ACC112 (cell line): ENCODE results near the gene FAM209B.
"Not testable (repeated sequence)": the region's sequence is repeated elsewhere in the genome, so short reads cannot be mapped to it uniquely, and the experiment has no call there.

Source experiments
- H2AFZ ChIP-seq: fragments of 200-600 bp; sonication (generic); one replicate; pipeline ENCODE4 v1.6.0; 2017; ENCODE audit warnings: antibody characterized with exemption, low read length; ENCODE audit not compliant: unreplicated experiment
- H3K27ac ChIP-seq: fragments of 200-600 bp; sonication (generic); 2 replicates; pipeline ENCODE4 v1.5.1; 2014; ENCODE audit warnings: low read depth, mild to moderate bottlenecking, antibody characterized with exemption, low read length, moderate library complexity
- H3K27me3 ChIP-seq: fragments of 200-600 bp; sonication (generic); 2 replicates; pipeline ENCODE4 v1.6.1; 2014; ENCODE audit warnings: mild to moderate bottlenecking, antibody characterized with exemption, low read length, moderate library complexity, mixed read lengths; ENCODE audit not compliant: insufficient read depth
- H3K36me3 ChIP-seq: fragments of 200-600 bp; sonication (generic); 2 replicates; pipeline ENCODE4 v1.6.1; 2016; ENCODE audit warnings: mild to moderate bottlenecking, antibody characterized with exemption, low read length, moderate library complexity, mixed read lengths; ENCODE audit not compliant: insufficient read depth
- H3K4me1 ChIP-seq: fragments of 200-600 bp; sonication (generic); one replicate; pipeline ENCODE4 v1.6.1; 2016; ENCODE audit warnings: low read length, mixed read lengths; ENCODE audit not compliant: insufficient read depth, unreplicated experiment, control insufficient read depth
- H3K4me3 ChIP-seq: fragments of 200-600 bp; sonication (generic); 2 replicates; pipeline ENCODE4 v1.5.1; 2014; ENCODE audit warnings: mild to moderate bottlenecking, low read depth, low read length
- H3K79me2 ChIP-seq: fragments of 200-600 bp; sonication (generic); one replicate; pipeline ENCODE4 v1.6.0; 2016; ENCODE audit warnings: low read length; ENCODE audit not compliant: control insufficient read depth, unreplicated experiment, insufficient read depth

The FAM209B gene, protein sequence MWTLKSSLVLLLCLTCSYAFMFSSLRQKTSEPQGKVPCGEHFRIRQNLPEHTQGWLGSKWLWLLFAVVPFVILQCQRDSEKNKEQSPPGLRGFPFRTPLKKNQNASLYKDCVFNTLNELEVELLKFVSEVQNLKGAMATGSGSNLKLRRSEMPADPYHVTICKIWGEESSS

DNA sequence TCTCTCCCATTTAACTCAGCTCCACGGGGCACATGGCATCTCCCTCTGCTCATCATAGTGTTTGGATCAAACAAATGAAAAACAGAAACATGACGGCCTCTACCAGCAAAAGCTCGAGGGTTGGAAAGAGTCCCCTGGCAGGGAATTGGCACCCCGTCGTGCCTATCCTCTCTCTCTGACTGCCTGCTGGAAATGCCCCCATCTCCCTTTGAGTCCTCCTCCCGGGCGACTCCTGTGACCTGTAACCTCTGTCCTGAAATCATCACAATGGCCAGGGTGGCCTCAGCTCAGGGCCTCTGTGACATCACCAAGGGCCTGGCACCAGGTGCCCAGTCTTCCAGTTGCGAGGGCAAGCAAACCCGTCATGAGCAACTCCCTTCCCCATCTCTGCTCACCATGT is at the start of gene FAM209B:
FAM209B (plus strand) TSS at position 301 of the 400 bp plus-strand sequence; CDS start at position 397, 96 bp downstream.
- H3K79me2 ChIP-seq, H3K4me3 ChIP-seq, H3K27ac ChIP-seq, H3K36me3 ChIP-seq, H2AFZ ChIP-seq, H3K4me1 ChIP-seq, H3K27me3 ChIP-seq: not testable (repeated sequence)

DNA sequence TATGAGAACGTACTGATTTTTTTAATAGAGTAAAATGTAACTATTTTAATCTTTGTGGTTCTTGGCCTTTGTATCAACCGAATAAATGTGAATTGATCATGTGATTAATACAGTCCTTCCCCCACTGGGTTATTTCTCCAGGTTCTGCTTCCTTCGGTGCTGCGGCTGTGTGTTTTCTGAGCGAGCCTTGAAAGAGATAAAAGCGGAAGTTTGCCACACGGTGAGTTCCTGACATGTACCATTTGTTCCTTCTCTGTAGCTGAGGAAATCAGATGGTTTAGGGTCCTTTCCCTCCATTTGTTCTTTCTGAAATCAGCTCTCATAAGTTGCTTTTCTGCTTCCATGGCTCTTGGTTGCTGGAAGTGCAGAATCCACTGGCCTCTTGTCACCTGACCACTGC is 49.1 kb upstream of the FAM209B start:
- H3K4me3 ChIP-seq: no peak overlapping the region
- no peaks in the 10 kb centered on the region for H3K4me1 ChIP-seq
- peaks cover 2% of the 10 kb centered on the region for H3K79me2 ChIP-seq
- no peak overlapping the region for H2AFZ ChIP-seq
- H3K27me3 ChIP-seq: no peaks in the 10 kb centered on the region
- H3K27ac ChIP-seq: no peak overlapping the region
- peaks cover 3% of the 10 kb centered on the region; the same call in 1 of the 2 replicates for H3K36me3 ChIP-seq

DNA sequence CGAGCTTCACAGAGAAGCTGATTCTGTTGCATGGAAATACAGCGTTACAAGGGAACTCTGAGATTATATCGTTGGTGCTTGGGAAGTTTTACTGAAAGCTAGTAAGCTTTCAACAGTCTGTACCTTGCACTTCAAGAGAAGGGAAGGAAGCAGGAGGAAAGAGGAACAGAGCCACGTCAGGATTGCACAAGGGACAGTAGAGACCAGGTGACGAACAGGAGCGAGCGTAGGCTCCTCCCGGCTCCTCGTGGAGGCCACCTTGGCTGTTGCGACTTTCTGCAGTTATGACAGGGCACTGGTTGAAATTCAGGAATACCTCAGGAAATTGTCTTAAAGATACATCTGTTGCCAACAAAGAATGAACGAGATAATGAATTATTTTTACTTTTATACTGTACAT is 45.8 kb upstream of the FAM209B start:
- no peaks in the 10 kb centered on the region for H3K27me3 ChIP-seq
- peaks cover 2% of the 10 kb centered on the region for H3K79me2 ChIP-seq
- H3K36me3 ChIP-seq: peaks cover 11% of the 10 kb centered on the region
- H3K4me3 ChIP-seq: no peak overlapping the region
- H2AFZ ChIP-seq: no peak overlapping the region
- no peaks in the 10 kb centered on the region for H3K4me1 ChIP-seq
- no peak overlapping the region for H3K27ac ChIP-seq

DNA sequence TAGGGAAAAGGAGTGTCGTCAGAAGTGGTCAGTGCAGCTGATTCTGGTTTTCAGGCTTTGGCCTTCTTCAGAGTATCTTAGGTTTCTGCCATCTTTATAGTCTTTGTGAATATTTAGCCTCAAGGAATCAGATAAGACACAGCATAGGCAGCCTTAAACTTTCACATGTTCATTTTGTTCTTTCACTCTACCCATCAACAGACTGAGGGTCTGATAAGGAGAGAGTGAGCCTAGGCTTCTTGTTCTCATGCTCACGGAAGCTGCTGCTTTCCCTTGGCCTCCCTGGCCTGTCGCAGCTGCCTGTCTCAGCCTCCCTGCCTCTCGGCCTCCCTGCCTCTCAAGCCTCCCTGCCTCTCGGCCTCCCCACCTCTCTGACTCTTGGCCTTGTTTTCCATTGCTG is 44.5 kb upstream of the FAM209B start:
- H3K79me2 ChIP-seq: peaks cover 2% of the 10 kb centered on the region
- H3K4me1 ChIP-seq: no peaks in the 10 kb centered on the region
- H3K4me3 ChIP-seq: no peak overlapping the region
- H3K27me3 ChIP-seq: no peaks in the 10 kb centered on the region
- H3K27ac ChIP-seq: no peak overlapping the region
- peaks cover 9% of the 10 kb centered on the region for H3K36me3 ChIP-seq
- no peak overlapping the region for H2AFZ ChIP-seq

DNA sequence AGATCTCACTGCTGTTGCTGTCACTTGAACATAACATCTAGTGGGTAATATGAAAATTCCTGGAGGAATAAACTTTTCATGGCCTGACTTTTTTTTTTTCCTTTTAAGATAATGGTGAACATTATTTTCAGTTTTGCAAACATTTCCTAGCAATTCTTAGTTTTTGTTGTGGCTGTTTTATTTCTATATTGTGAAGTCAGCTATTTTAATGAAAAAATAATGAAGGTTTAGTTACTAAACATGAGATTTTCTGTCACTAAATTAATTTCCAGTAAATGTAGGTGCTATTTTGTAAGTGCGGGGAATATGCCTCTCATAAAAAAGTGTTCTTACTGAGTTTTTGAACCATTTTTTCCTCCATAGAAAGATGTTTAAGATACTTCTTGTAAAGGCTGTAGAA is 31.9 kb upstream of the FAM209B start:
- Histone ChIP-seq H3K36me3 (peaks cover 11% of the 10 kb centered on the region; the same call in 1 of the 2 replicates), H3K4me1 (no peaks in the 10 kb centered on the region), H3K27me3 (no peaks in the 10 kb centered on the region), H3K4me3 (no peak overlapping the region), H3K27ac (no peak overlapping the region), H3K79me2 (no peaks in the 10 kb centered on the region), H2AFZ (no peak overlapping the region)

DNA sequence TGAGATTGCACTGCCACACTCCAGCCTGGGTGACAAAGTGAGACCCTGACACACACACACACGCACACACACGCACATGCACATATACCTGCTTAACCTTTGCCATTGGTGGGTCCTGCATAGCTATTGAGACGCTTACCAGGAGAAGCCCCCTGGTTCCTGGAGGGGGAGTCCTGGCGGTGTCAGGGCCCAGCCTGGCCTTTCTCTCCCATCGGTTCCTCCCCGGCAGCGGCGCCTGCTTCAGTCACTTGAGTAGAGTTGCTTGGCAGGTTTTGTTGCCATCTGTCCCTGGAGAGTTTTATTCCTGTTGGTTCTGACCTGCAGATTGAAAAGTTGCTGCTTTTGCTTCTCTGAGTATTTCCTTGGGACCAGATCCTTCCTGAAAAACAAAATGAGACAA is 29.1 kb upstream of the FAM209B start:
- H3K27ac ChIP-seq: no peak overlapping the region
- no peaks in the 10 kb centered on the region for H3K79me2 ChIP-seq
- H3K4me1 ChIP-seq: no peaks in the 10 kb centered on the region
- no peaks in the 10 kb centered on the region for H3K36me3 ChIP-seq
- H3K27me3 ChIP-seq: no peaks in the 10 kb centered on the region
- no peak overlapping the region for H2AFZ ChIP-seq
- H3K4me3 ChIP-seq: no peak overlapping the region

DNA sequence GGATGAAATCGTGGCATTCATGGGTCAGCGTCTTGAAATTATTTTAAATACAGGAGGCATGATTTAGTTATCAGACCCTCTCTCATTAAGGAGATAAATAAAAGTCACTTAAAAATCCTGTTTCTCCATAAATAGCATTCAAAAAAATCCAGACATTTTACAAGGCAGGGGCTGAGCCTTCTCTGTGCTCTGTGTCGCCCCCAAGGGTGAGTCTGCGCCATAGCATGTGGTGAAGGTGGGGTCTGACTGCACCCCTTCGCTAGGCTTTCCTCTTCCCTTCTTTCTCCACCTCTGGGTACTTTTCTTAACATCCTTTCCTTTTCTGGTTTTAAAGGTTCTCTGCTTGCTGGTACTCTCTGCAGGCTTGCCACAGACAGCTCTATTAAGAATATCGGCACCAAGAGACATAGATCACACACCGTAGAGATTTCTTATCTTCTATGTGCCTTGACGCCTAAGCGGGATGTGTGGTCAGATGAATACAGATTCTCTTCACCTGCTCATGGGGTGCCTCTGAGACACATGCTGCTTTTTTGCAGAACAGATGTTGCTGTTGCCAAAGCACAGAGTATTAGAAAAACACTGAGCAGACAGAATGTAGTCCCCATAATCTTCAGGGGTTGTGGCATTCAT is 28.6 kb upstream of the FAM209B start:
- Histone ChIP-seq H3K4me1 (no peaks in the 10 kb centered on the region), H3K27me3 (no peaks in the 10 kb centered on the region), H3K27ac (no peak overlapping the region), H2AFZ (no peak overlapping the region), H3K36me3 (no peaks in the 10 kb centered on the region), H3K4me3 (no peak overlapping the region), H3K79me2 (no peaks in the 10 kb centered on the region)

DNA sequence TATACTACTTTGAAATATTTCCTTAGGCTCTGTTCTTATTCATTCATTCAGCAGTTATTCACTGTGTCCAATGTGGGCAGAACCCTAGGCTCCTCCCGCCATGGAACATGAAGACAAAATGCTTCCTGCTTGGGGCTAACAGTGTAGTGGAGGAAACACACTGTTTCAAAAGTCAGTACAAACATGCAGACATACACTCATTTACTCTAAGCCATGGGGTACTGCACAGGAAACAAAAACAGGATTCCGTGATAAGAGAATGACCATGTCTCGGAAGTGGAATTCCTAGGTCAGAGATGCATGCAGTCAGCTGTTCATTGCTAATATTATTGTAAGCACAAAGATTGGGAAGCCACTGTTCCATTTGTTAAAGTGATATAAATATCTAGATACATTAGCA is 26.9 kb upstream of the FAM209B start:
- Histone ChIP-seq H3K4me3 (no peak overlapping the region), H3K79me2 (no peaks in the 10 kb centered on the region), H2AFZ (no peak overlapping the region), H3K4me1 (no peaks in the 10 kb centered on the region), H3K36me3 (no peaks in the 10 kb centered on the region), H3K27me3 (no peaks in the 10 kb centered on the region), H3K27ac (no peak overlapping the region)

DNA sequence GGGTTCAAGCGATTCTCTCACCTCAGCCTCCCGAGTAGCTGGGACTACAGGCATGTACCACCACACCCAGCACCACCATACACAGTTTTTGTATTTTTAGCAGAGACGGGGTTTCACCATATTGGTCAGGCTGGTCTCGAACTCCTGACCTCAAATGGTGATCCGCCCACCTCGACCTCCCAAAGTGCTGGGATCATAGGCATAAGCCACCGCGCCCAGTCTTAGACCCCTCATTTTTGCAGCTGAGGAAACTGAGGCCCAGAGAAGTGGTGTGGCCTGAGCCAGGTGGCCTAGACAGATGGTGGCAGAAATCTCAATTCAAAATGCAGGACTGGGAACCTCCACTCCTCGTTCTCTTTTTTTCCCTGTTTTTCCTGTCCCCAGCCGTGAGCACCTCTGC is 21.1 kb upstream of the FAM209B start:
- Histone ChIP-seq H3K4me3 (no peak overlapping the region), H3K27ac (no peak overlapping the region), H3K36me3 (peaks cover under 1% of the 10 kb centered on the region), H3K27me3 (no peaks in the 10 kb centered on the region), H3K79me2 (no peaks in the 10 kb centered on the region), H3K4me1 (no peaks in the 10 kb centered on the region), H2AFZ (no peak overlapping the region)

DNA sequence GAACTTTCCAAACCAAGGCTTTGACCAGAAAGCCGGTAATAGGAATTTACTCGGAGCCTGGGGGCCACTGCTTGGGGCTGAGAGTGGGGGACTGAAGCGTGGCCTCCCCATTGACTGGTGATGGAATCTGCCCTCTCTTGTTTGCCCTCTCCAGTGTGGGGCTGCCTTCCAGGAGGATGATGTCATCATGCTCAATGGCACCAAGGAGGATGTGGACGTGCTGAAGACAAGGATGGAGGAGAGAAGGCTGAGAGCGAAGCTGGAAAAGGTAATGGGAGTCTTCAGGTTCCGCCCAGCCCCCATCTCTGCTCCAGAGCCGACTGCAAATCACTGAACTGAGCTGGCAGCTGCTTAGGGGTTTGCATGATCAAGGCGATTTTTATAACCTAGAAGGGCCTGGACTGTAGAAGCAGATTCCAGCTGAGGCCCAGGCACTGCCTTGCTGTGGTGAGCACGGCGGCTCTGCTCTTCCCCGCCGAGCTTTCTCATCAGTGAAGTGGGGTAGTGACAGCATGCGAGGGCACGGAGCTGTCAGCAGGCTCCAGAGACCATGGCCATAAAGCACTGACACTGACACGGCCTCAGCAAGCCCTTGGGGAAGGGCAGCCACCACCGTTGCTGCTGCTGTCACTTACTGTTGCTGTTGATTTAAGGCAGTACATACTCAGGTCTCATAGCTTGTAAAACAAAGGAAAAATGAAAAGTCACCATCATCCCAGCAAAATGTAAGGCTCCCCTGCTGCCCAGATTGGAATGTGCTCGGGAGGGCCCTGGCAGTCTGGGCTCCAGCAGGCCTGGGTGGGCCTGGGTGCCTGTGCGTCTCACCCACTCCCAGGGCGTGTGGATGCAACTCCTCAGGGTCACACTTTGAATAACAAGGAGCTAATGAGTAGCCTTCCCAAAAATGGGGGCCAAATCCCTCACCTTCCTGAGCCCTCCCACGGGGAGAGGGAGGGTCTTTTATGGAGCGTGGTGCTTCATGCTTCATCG is 19.6 kb upstream of the FAM209B start:
- Histone ChIP-seq H3K4me1 (no peaks in the 10 kb centered on the region), H3K27me3 (no peaks in the 10 kb centered on the region), H2AFZ (no peak overlapping the region), H3K27ac (no peak overlapping the region), H3K36me3 (peaks cover 9% of the 10 kb centered on the region), H3K4me3 (no peak overlapping the region), H3K79me2 (no peaks in the 10 kb centered on the region)
